ENCODE results near the gene NACC1. TPM values are rescaled to one million over a fixed set of nuclear protein-coding genes. Genes with fewer than 3 reads are reported as not detected.

The NACC1 gene
- total and polyA plus RNA-seq, 9 donors = 3.2 to 31.4 (median 17.5) TPM

- H3K27me3 ChIP-seq = no peaks in the 10 kb centered on the region
- intact Hi-C loops (cut with DNase I) = loop anchor here in 1 of 4 donors (5.0 kb wide), 1 partner anchor 38 kb away; no protein-coding TSS in a partner anchor
- no peaks in the 10 kb centered on the region for H3K36me3 ChIP-seq
- H3K9me3 ChIP-seq = no peaks in the 10 kb centered on the region
- H3K4me1 ChIP-seq (ENCODE audit: insufficient read depth) = peaks cover 9% of the 10 kb centered on the region
- peak in 1 of 5 donors; percentile 34 for DNase-seq
- TF ChIP-seq CTCF (IDR thresholded peaks at IDR 0.05) = no peak
- no peak for TF ChIP-seq POLR2A (IDR thresholded peaks at IDR 0.05)
- TF ChIP-seq EP300 (IDR thresholded peaks at IDR 0.05) = no peak
- no peak overlapping the region for H3K4me3 ChIP-seq
- no peak overlapping the region for H3K27ac ChIP-seq
- WGBS, 3 donors = 81 to 89% (median 89%) methylated on average over 12 of the region's 12 CpGs
These were observed 18.0 kb upstream of the NACC1 start for GRCh38 chr19:13100031-13100588.

GRCh38 chr19:13100841-13101589 is 17.0 kb upstream of the NACC1 start:
- intact Hi-C loops (cut with DNase I) = loop anchor here in 1 of 4 donors (5.0 kb wide), 1 partner anchor 39 kb away; no protein-coding TSS in a partner anchor
- TF ChIP-seq EP300 (IDR thresholded peaks at IDR 0.05) = no peak
- TF ChIP-seq CTCF (IDR thresholded peaks at IDR 0.05) = no peak
- no peak for TF ChIP-seq POLR2A (IDR thresholded peaks at IDR 0.05)
- H3K27me3 ChIP-seq = no peaks in the 10 kb centered on the region
- H3K9me3 ChIP-seq = no peaks in the 10 kb centered on the region
- no peak overlapping the region for H3K27ac ChIP-seq
- H3K4me1 ChIP-seq (ENCODE audit: insufficient read depth) = peaks cover 9% of the 10 kb centered on the region
- WGBS, 3 donors = 71 to 79% (median 73%) methylated on average over 17 to 18 of the region's 18 CpGs
- H3K4me3 ChIP-seq = no peak overlapping the region
- no peaks in the 10 kb centered on the region for H3K36me3 ChIP-seq
- peak in 2 of 5 donors; percentile 39 to 46 for DNase-seq

GRCh38 chr19:13101590-13102415 is 16.3 kb upstream of the NACC1 start:
- H3K27me3 ChIP-seq = no peaks in the 10 kb centered on the region
- peak in 2 of 5 donors; percentile 19 to 38 for DNase-seq
- TF ChIP-seq EP300 (IDR thresholded peaks at IDR 0.05) = no peak
- TF ChIP-seq POLR2A (IDR thresholded peaks at IDR 0.05) = no peak
- TF ChIP-seq CTCF (IDR thresholded peaks at IDR 0.05) = no peak
- H3K27ac ChIP-seq = peak overlapping the region; percentile 39 to 66
- WGBS, 3 donors = 79 to 86% (median 79%) methylated on average over 7 of the region's 7 CpGs
- peaks cover 9% of the 10 kb centered on the region for H3K4me1 ChIP-seq (ENCODE audit: insufficient read depth)
- peak overlapping the region; percentile 33 for H3K4me3 ChIP-seq
- intact Hi-C loops (cut with DNase I) = loop anchor here in 1 of 4 donors (5.0 kb wide), 1 partner anchor 40 kb away; no protein-coding TSS in a partner anchor
- H3K36me3 ChIP-seq = no peaks in the 10 kb centered on the region
- H3K9me3 ChIP-seq = no peaks in the 10 kb centered on the region

DNA sequence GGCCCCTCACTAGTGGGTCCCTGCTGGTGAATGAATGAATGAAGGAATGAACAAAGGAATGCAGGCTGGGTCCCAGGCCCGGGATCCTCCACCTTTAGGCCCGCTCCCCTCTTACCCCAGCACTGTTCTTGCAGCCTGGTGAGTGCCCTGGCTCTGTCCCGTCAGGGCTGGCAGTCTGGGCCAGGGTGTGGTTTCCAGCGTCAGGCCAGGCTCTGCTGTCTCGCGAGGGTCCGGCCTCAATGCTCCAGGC is 15.7 kb upstream of the NACC1 start:
- Histone ChIP-seq H3K4me1 (ENCODE audit: insufficient read depth) (peaks cover 9% of the 10 kb centered on the region), H3K36me3 (no peaks in the 10 kb centered on the region), H3K27ac (peak overlapping the region; percentile 39 to 66), H3K9me3 (no peaks in the 10 kb centered on the region), H3K4me3 (peak overlapping the region; percentile 33), H3K27me3 (no peaks in the 10 kb centered on the region)
- intact Hi-C loops (cut with DNase I) = loop anchor here in 1 of 4 donors (5.0 kb wide), 1 partner anchor 40 kb away; no protein-coding TSS in a partner anchor
- 8 to 15% (median 12%) methylated on average over 5 to 7 of the region's 7 CpGs for WGBS, 3 donors
- TF ChIP-seq EP300 (IDR thresholded peaks at IDR 0.05) (no peak), POLR2A (IDR thresholded peaks at IDR 0.05) (no peak), CTCF (IDR thresholded peaks at IDR 0.05) (no peak)
- DNase-seq = no peak

Measured in ovary (tissue), 9 donors.